IMR-90 (cell line): Measurements from ENCODE around the gene DIP2C. TPM values are rescaled to one million over a fixed set of nuclear protein-coding genes. Genes with fewer than 3 reads are reported as not detected.

Experiments used
- ATAC-seq: fragments of 200-7000 bp; cut with Tn5 transposase; 2 replicates; pipeline ENCODE4 v1.9.1; 2020; ENCODE audit warnings: low read depth, mild to moderate bottlenecking, moderate library complexity
- BruUV-seq: library from RNA; stranded (reverse); fragments of 400-500 nt; replicated peaks from 2 replicates; lab custom pipeline; 2021; lab: Mats Ljungman, UMichigan
- CTCF ChIA-PET: fragments of 300-600 bp; formaldehyde crosslinking; extraction: SDS; loops from one replicate; lab custom pipeline; 2021; ENCODE audit warnings: antibody characterized with exemption; lab: Yijun Ruan, JAX
- POLR2A ChIA-PET: fragments of 300-600 bp; sonication (Branson Sonifier 250); formaldehyde crosslinking; loops from one replicate; lab custom pipeline; 2022; ENCODE audit warnings: antibody characterized with exemption; ENCODE audit not compliant: unreplicated experiment; lab: Charles Lee
- DNase-seq: peaks from one replicate; pipeline ENCODE4 v3.0.0; 2013
- H2AFZ ChIP-seq: replicated peaks from 2 replicates; pipeline ENCODE3; 2013; ENCODE audit warnings: low read length, mild to moderate bottlenecking; ENCODE audit not compliant: poor library complexity
- H2AK5ac ChIP-seq: 2 replicates; pipeline ENCODE4 v1.6.1; 2013; ENCODE audit warnings: low read depth, low read length, inconsistent platforms
- H2AK9ac ChIP-seq: replicated peaks from 2 replicates; pipeline ENCODE3; 2013; ENCODE audit warnings: mild to moderate bottlenecking, low read depth, low read length, moderate library complexity; ENCODE audit not compliant: poor library complexity
- H2BK120ac ChIP-seq: 2 replicates; pipeline ENCODE4 v1.6.1; 2013; ENCODE audit warnings: low read depth, low read length, inconsistent platforms
- H2BK15ac ChIP-seq: 3 replicates; pipeline ENCODE4 v1.6.1; 2013; ENCODE audit warnings: low read depth, low read length, inconsistent platforms
- H2BK20ac ChIP-seq: 2 replicates; pipeline ENCODE4 v1.6.1; 2013; ENCODE audit warnings: low read depth, mild to moderate bottlenecking, inconsistent platforms, low read length, moderate library complexity
- H2BK5ac ChIP-seq: 2 replicates; pipeline ENCODE4 v1.6.1; 2013; ENCODE audit warnings: mild to moderate bottlenecking, low read depth, low read length, inconsistent platforms; ENCODE audit not compliant: poor library complexity, severe bottlenecking
- H3K14ac ChIP-seq: replicated peaks from 2 replicates; pipeline ENCODE4 v1.6.1; 2013; ENCODE audit warnings: low read depth, low read length, inconsistent platforms
- H3K18ac ChIP-seq: 2 replicates; pipeline ENCODE4 v1.6.1; 2013; ENCODE audit warnings: low read depth, low read length, control low read depth
- H3K23ac ChIP-seq: 2 replicates; pipeline ENCODE4 v1.6.1; 2013; ENCODE audit warnings: low read depth, low read length, inconsistent platforms
- H3K27ac ChIP-seq: 2 replicates; pipeline ENCODE4 v1.5.1; 2013; ENCODE audit warnings: mild to moderate bottlenecking, control low read depth, low read length; ENCODE audit not compliant: insufficient read depth
- H3K27me3 ChIP-seq: 2 replicates; pipeline ENCODE4 v1.6.1; 2013; ENCODE audit warnings: low read length; ENCODE audit not compliant: control insufficient read depth, insufficient read depth
- H3K36me3 ChIP-seq: 2 replicates; pipeline ENCODE4 v1.6.1; 2013; ENCODE audit warnings: low read length, mixed read lengths; ENCODE audit not compliant: control insufficient read depth, insufficient read depth
- H3K4ac ChIP-seq: 2 replicates; pipeline ENCODE4 v1.6.1; 2013; ENCODE audit warnings: low read depth, low read length, inconsistent platforms
- H3K4me1 ChIP-seq: 2 replicates; pipeline ENCODE4 v1.6.1; 2013; ENCODE audit warnings: low read length, mixed read lengths; ENCODE audit not compliant: control insufficient read depth, insufficient read depth
- H3K4me2 ChIP-seq: 2 replicates; pipeline ENCODE4 v1.6.1; 2013; ENCODE audit warnings: low read depth, mild to moderate bottlenecking, control low read depth, low read length, moderate library complexity
- H3K4me3 ChIP-seq: 2 replicates; pipeline ENCODE4 v1.5.1; 2013; ENCODE audit warnings: low read depth, mild to moderate bottlenecking, control low read depth, low read length, moderate library complexity; ENCODE audit not compliant: insufficient read depth
- H3K56ac ChIP-seq: 2 replicates; pipeline ENCODE4 v1.6.1; 2013; ENCODE audit warnings: low read length, inconsistent platforms; ENCODE audit not compliant: insufficient read depth; ENCODE audit errors: extremely low read depth
- H3K79me1 ChIP-seq, 2 experiments: 2 replicates each; pipeline ENCODE4 v1.6.1; 2013; ENCODE audit warnings: low read length in 2 of 2, inconsistent platforms in 1 of 2, low read depth in 1 of 2
- H3K9ac ChIP-seq: 2 replicates; pipeline ENCODE4 v1.6.1; 2013; ENCODE audit warnings: low read depth, low read length, control low read depth
- H3K9me1 ChIP-seq: 2 replicates; pipeline ENCODE4 v1.6.1; 2013; ENCODE audit warnings: low read length, inconsistent platforms; ENCODE audit not compliant: insufficient read depth
- H3K9me3 ChIP-seq: 2 replicates; pipeline ENCODE4 v1.6.1; 2013; ENCODE audit warnings: low read length; ENCODE audit not compliant: control insufficient read depth, insufficient read depth
- H4K20me1 ChIP-seq: 2 replicates; pipeline ENCODE4 v1.6.1; 2013; ENCODE audit warnings: low read length, inconsistent platforms; ENCODE audit not compliant: insufficient read depth
- H4K5ac ChIP-seq: 2 replicates; pipeline ENCODE4 v1.6.1; 2013; ENCODE audit warnings: mild to moderate bottlenecking, low read depth, low read length, control low read depth
- H4K8ac ChIP-seq, 2 experiments: 2 replicates each; pipeline ENCODE4 v1.6.1; 2013; ENCODE audit warnings: low read depth in 2 of 2, low read length in 2 of 2, control low read depth in 1 of 2, inconsistent platforms in 1 of 2
- H4K91ac ChIP-seq: 2 replicates; pipeline ENCODE4 v1.6.1; 2013; ENCODE audit warnings: low read depth, low read length, inconsistent platforms; ENCODE audit not compliant: insufficient read depth
- BHLHE40 ChIP-seq: fragments of 150-350 bp; IDR thresholded peaks from 2 replicates; pipeline ENCODE4 v1.6.1; 2016; ENCODE audit warnings: mild to moderate bottlenecking, low read depth, low read length
- CHD1 ChIP-seq: IDR thresholded peaks from 2 replicates; pipeline ENCODE4 v1.6.1; 2012; ENCODE audit warnings: low read depth, low read length, improper control_type of control experiment
- CTCF ChIP-seq: conservative IDR thresholded peaks from 2 replicates; pipeline ENCODE4 v1.5.1; 2012; ENCODE audit warnings: mild to moderate bottlenecking, low read depth, low read length, improper control_type of control experiment
- ELK1 ChIP-seq: fragments of 150-350 bp; IDR thresholded peaks from 2 replicates; pipeline ENCODE4 v1.6.1; 2016; ENCODE audit warnings: low read depth, mild to moderate bottlenecking, low read length, moderate library complexity, borderline replicate concordance
- FOS ChIP-seq: fragments of 150-350 bp; IDR thresholded peaks from 2 replicates; pipeline ENCODE4 v1.6.1; 2016; ENCODE audit warnings: low read depth, low read length
- MAZ ChIP-seq: IDR thresholded peaks from 2 replicates; pipeline ENCODE4 v1.6.1; 2012; ENCODE audit warnings: low read depth, mild to moderate bottlenecking, low read length, improper control_type of control experiment, moderate library complexity, borderline replicate concordance
- MXI1 ChIP-seq: IDR thresholded peaks from 2 replicates; pipeline ENCODE4 v1.6.1; 2012; ENCODE audit warnings: low read depth, mild to moderate bottlenecking, low read length, moderate library complexity, borderline replicate concordance
- NFE2L2 ChIP-seq: fragments of 150-350 bp; IDR thresholded peaks from 2 replicates; pipeline ENCODE4 v1.6.1; 2016; ENCODE audit warnings: low read depth, mild to moderate bottlenecking, low read length
- POLR2A ChIP-seq: IDR thresholded peaks from 2 replicates; pipeline ENCODE4 v1.6.1; 2012; ENCODE audit warnings: mild to moderate bottlenecking, low read depth, low read length
- RAD21 ChIP-seq: IDR thresholded peaks from 2 replicates; pipeline ENCODE4 v1.6.1; 2012; ENCODE audit warnings: low read length, improper control_type of control experiment
- RCOR1 ChIP-seq: IDR thresholded peaks from 2 replicates; pipeline ENCODE4 v1.6.1; 2012; ENCODE audit warnings: mild to moderate bottlenecking, low read length, improper control_type of control experiment; ENCODE audit not compliant: insufficient replicate concordance
- RFX5 ChIP-seq: IDR thresholded peaks from 2 replicates; pipeline ENCODE4 v1.8.0; 2012; ENCODE audit warnings: low read depth, mild to moderate bottlenecking, low read length, moderate library complexity
- SMC3 ChIP-seq: fragments of 150-350 bp; IDR thresholded peaks from 2 replicates; pipeline ENCODE4 v1.6.1; 2016; ENCODE audit warnings: low read depth, mild to moderate bottlenecking, antibody characterized with exemption, low read length, moderate library complexity
- WGBS, 2 experiments: methylation state at CpG; one replicate each; pipeline versions ENCODE4 v1.1.5 to v1.1.7; 2013; ENCODE audit warnings: missing lambda C conversion rate in 2 of 2; ENCODE audit not compliant: insufficient read length in 1 of 2; ENCODE audit errors: extremely low coverage in 2 of 2; 5-methylcytosine and 5-hydroxymethylcytosine counted together
- dilution Hi-C: fragments of 300-500 bp; cut with HindIII; formaldehyde crosslinking; loops from one replicate; pipeline ENCODE4 v1.14.3; 2018; ENCODE audit warnings: low sequenced_read_pairs; ENCODE audit not compliant: unreplicated experiment
- in situ Hi-C: fragments of 300-500 bp; cut with MboI; formaldehyde crosslinking; loops from 3 replicates; pipeline ENCODE4 v1.14.3; 2019; ENCODE audit warnings: low sequenced_read_pairs, inconsistent platforms, mixed read lengths
- intact Hi-C: fragments of 100-400 bp; cut with micrococcal nuclease; formaldehyde crosslinking; loops from 2 replicates; pipeline ENCODE4 v1.10.0; 2022
- polyA plus RNA-seq, 3 experiments: library from polyadenylated mRNA; depleted of rRNA; stranded (reverse); fragments of >200 nt; gene quantifications; 2 replicates each; pipeline ENCODE4 v1.2.3, GENCODE V29; 2012; ENCODE audit warnings: low replicate concordance in 1 of 3
- total RNA-seq: library from RNA; depleted of rRNA; stranded (reverse); fragments of >200 nt; gene quantifications from 2 replicates; pipeline ENCODE4 v1.2.3, GENCODE V29; 2012

Gene DIP2C
- total and polyA plus RNA-seq, 2 of the 4 experiments (the other 2 are of a cell fraction) = 8.6 to 17.3 TPM

- no peak for TF ChIP-seq CTCF
Measured at GRCh38 chr10:580778-581177, 108.7 kb downstream of the DIP2C start (continued).

GRCh38 chr10:576130-576465 lies 113.4 kb downstream of the DIP2C start:
- no peak for ATAC-seq
- ChIA-PET CTCF (no interaction called here), POLR2A (no interaction called here)
- dilution Hi-C loops = no loop called here
- Histone ChIP-seq H2AK9ac (no peak overlapping the region), H3K36me3 (no peaks in the 10 kb centered on the region), H3K4me2 (no peak overlapping the region), H3K56ac (no peak overlapping the region), H2BK20ac (no peak overlapping the region), H2AK5ac (no peak overlapping the region), H2BK5ac (no peak overlapping the region), H2BK15ac (no peak overlapping the region), H3K79me1 (peaks cover 53 to 93% of the 10 kb centered on the region in 2 experiments), H3K4me1 (peaks cover 8% of the 10 kb centered on the region), H3K9ac (no peak overlapping the region), H3K23ac (no peak overlapping the region), H4K8ac (no peak overlapping the region), H3K9me1 (peaks cover 36% of the 10 kb centered on the region), H3K18ac (no peak overlapping the region), H2BK120ac (no peak overlapping the region), H2AFZ (no peak overlapping the region), H4K5ac (no peak overlapping the region), H3K9me3 (no peaks in the 10 kb centered on the region), H4K20me1 (peaks cover 86% of the 10 kb centered on the region), H3K4ac (no peak overlapping the region), H3K14ac (no peak overlapping the region; the same call in 1 of the 2 replicates), H3K27ac (no peak overlapping the region), H3K27me3 (no peaks in the 10 kb centered on the region), H4K91ac (no peak overlapping the region), H3K4me3 (no peak overlapping the region)
- intact Hi-C loops = no loop called here
- in situ Hi-C loops = no loop called here
- WGBS, 2 experiments = 76% methylated on average over 3 of the region's 10 CpGs; no CpG with 5 or more reads in 1 of the 2 experiments
- DNase-seq = peak; percentile 48
- no TSS peak for BruUV-seq
- TF ChIP-seq SMC3 = no peak
- no peak for TF ChIP-seq NFE2L2
- no peak for TF ChIP-seq ELK1
- no peak for TF ChIP-seq BHLHE40
- no peak for TF ChIP-seq MXI1
- no peak for TF ChIP-seq RAD21
- no peak for TF ChIP-seq MAZ
- no peak for TF ChIP-seq CHD1
- TF ChIP-seq CTCF = no peak
- TF ChIP-seq POLR2A = no peak
- no peak for TF ChIP-seq FOS
- TF ChIP-seq RCOR1 = no peak
- no peak for TF ChIP-seq RFX5
